ENCODE results near the gene SH3PXD2A.
"Not testable (repeated sequence)": the region's sequence is repeated elsewhere in the genome, so short reads cannot be mapped to it uniquely, and the experiment has no call there.

SH3PXD2A gene

DNA sequence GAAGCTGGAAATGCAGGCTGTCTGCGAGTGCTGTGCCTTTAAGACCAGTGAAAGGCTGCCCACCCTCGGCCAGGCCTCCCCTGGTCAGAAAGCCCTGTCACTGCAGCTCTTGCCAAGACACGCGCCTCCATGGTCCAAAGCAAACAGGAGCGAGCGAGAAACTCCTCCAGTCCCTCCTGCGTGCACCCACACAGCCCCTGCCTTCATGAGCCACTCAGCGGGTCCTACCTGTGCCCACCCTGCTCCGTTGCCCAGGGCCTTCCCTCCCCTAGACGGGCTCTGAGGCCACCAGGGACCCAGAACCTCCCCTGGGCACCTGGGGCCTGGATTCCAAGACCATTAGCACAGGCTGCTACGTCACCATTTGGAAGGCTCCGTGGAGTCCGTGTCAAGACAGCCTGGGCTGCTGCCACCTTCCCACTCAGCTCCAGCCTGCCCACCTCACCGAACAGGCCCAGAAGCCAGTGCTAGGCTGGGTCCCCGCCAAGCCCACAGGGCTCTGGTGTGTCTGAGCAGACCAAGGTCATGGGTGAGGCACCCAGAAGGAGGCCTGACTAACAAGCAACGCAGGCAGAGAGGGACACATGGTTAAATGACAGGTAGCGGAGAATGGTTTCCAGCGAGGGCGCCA, 217.3 kb downstream of the SH3PXD2A start:
- DNase-seq, result no peak

DNA sequence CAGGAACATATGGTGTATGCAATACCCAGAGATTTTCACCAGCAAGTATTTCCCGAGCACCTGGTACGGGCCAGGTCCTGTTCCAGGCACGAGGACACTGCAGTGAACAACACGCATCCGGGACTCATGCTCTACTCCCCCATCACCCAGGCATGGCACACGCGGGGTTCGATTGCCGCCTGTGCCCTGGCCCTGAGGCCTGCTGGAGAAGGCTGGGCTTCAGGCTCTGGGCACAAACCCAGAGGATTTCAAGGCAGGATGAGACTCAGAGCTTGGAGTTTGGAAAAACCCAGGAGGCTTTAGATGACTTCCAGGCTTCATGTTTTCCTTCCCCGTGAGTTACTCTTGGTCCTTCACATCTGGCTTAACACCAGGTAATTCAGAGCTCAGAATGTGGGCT, 218.4 kb downstream of the SH3PXD2A start:
- no peak for DNase-seq

DNA sequence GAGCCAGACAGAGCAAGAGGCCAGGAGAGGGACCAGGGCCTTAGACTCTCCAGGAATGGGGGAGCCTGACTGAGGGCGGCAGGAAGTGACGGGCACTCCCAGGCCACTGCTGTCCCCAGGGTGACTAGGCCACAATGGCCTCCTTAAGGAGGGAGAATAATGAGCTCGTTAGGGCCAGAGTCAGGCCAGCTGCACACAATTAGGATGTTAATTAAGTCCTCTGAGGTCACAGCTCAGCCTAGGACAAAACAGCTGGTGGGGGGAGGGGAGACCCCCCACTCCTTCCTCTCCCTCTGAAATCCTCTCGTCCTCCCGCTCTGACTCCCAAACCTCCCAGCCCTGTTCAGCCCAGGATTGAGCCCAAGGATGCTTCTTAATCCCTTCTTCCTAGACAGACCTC, 218.9 kb downstream of the SH3PXD2A start:
- no peak for DNase-seq

DNA sequence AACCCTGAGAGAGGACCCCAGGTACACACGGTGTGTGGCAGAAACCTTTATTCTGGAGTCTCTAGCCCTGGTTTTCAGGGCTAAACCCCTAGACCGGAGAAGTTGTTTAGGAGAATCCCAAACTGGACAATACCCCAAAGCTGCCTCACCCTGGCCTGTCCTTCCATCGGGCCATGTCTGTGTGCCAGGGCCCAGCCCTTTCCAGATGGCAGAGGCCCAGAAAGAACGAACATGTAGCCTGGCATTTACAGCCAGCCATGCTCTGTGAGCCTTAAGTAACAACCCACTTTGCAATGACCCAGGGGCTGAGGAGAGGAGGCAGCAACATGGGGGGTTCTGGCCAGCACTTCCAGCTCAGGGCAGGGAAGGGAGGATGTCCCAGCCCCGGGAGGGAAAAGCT, 219.8 kb downstream of the SH3PXD2A start:
- no peak for DNase-seq

DNA sequence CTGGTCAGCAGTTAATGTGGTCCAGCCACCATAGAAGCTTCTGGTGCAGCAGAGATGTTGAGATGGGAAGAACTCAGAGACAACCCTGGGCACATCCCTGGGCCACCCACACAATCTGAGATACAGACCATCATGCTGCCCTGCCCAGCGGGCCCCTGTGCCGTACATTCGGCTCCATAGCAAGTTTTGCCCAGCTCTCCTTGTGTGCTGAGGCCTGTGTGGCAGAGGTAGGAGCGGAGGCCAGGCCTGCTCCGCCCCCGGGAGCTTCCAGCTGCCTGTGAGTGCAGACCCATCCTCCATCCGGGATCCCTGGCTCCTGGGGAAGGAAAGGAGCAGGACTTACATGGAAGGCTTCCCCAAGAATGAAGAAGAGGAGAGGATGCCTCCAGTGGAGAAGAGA, 221.5 kb downstream of the SH3PXD2A start:
- no peak for DNase-seq

DNA sequence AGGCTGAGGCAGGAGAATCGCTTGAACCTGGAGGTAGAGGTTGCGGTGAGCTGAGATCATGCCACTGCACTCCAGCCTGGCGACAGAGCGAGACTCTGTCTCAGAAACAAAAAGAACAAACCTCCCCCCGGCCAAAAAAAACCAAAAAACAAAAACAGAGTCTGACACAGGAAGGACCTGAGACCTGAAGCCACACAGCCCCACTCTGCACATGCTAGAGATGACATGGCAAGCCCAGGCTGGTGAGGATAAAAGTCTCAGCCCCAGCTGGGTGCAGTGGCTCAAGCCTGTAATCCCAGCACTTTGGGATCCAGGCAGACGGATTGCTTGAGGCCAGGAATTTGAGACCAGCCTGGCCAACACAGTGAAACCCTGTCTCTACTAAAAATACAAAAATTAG, 222.5 kb downstream of the SH3PXD2A start:
- not testable (repeated sequence) for DNase-seq

DNA sequence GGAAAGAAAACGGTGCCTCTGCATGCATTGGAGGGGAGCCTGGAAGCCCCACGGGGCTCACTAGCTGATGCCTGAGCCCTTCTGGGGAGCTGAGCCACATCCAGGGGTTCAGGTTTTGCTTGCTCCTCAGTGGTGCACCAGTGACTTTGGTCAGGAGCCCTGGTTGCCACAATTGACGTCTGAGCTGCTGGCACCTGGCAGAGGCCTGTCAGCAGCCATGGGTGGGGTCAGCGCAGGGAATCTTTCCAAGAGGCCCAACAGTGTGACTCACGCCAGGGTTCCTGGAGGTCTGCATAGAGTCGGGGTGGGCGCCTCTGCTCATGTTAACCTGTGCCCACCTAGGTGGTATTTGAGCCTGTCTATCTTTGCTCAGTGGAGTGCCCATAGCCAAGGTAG, 223.1 kb downstream of the SH3PXD2A start:
- no peak for DNase-seq

DNA sequence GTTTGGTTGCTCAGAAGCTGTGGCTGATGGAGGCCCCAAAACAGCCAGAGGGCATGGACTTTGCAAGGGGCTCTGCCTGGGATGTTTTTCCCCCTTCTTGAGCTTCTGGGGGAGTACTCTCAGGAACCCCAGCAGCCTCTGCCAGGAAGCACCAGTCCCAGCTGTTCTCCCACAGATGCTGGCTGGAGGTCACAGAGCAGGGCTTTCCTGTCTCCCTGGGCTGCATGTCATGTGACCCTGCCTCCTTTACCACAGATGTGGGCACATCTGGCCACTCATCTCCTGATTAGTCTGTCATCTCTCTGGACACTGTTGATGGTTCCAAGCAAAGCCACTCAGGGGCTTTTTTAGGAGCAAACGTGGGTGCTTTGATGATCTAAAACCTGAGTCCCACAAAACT, 225.2 kb downstream of the SH3PXD2A start:
- DNase-seq, result no peak

DNA sequence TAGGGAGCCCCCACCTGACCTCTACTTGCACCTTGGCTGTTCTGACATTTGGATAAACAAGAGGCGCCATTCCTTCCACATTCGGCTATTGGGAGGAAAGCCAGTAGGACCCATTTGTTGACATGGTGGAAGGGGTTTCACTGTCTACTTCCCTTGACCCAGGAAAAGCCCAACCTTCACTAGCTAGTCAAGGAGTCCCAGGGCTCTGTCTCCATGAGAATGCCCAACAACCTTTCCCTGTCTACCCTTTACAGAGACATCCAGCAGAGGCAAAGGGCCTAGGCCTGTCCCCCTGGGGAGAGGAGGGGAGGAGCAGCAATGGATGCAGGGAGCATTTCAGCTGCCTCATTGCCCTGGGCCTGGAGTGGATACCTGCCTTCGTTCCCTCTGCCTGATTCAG, 225.8 kb downstream of the SH3PXD2A start:
- no peak for DNase-seq

DNA sequence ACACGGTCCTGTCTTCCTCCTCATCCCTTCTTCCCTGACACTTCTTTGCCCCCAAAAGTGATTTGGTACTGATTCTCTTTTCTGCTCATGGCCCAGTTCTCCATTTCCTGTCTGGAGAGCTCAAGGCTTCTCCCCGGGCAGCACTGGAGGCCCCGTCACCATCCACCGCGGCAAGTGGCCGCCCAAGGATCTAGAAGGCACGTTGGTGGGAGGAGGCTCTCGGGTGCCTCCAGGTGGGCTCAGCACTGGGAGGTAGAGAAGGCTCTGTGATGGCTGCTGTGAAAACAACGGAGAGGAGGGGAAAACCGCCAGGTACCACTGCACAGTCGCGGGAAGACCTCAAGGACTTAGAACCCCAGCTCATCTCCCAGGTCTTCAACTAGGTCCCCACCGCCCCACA, 227.5 kb downstream of the SH3PXD2A start:
- DNase-seq, result no peak

DNA sequence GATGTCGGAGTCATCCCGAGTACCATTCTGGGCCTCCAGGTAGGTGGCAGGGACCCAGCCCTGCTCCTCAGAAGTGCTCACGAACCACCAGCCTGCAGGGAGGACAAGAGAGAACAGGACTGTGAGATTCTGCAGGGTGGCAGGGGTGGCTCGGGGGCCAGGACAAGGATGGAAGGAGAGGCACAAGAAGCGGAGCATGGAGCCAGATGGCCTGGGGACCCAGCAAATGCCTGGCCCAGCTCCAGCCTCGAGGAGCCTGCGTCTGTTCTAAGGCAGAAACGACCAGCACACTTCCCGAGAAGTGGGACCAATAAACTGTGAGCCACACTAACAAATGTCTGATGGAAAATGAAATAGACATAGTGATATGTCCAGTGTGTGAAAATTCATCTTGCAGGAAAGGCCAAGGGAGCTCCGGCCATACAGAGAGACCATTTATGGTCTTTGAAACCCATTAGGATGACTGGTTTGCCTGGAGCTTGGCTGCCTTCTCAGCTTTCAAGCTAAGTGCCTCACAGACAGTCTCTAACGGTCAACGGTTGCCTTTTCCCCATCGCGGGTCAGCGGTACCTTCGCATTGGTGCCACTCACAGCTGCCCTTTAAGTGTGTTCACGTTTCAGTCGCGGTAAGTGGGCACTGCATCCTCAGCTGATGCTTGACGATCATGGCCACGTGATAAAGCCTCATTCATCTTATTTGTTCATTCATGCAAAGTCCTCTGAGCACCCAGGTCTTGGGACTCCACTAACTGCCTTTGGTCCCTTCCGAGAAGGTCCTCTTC, 228.1 kb downstream of the SH3PXD2A start:
- no peak for DNase-seq

DNA sequence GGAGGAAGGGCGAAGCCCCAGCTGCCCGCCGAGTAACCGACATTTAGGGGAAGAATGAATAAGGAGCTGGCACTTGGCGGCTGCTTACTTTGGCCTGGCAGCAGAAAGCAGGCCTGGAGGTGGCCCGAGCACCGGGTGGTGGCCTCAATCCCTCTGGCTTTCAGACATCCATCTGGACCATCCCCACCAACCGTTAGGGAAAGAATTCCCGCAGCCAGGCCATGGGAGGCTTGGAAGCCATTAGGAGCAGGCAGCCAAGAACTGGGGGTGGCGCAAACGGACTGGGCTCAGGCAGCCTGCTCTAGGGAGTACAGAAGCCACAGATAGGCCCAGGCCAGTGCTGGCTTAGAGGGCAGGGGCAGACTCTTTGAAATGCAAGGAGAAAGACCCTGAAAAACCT, 229.2 kb downstream of the SH3PXD2A start:
- DNase-seq, result no peak

DNA sequence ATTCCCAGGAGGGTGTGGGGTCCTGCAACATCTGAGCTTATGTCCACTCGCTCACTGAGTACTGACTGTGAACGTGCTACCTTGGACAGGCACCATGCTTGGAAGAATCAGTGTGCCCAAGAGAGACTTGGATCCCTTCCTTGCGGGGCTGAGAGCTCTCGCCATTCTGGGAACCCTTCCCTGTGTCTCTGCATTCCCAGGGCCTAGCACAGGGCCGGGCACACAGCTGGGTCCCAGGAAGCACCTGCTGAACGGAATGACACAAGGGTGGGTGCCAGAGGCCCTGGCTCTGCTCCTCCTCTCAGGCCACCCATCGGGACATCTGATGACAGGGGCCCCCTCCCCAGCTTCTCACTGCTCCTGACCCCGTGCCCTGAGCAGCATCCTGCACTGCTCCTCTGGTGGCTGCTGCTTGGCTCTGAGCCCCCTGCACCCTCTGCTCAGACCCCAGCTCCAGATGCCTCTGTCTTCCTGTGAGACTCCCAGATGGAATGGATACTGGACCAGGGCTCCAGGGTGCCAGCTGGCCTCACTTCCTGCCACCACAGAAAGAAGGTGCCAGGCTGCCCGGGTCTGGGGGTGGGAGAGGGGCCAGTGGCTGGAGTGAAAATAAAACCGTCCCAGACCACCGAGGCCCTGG, 232.3 kb downstream of the SH3PXD2A start:
- no peak for DNase-seq

DNA sequence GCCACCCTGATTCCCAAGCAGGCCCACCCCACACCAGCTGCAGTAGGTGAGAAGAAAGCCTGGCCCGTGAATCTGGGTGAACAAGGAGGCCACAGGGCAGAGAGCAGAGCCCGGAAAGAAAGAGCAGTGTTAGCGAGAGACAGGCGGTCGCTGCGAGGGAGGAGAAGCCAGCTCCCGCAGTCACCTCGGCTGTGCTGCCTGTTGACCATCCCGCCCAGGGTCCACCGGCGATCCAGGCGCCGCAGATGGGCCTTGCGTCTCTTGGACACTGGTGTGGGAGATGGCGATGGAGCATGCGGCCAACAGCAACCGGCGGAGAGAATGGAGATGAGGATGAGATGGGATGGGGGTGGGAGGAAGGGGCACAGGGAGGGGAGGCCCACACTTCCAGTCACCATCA, 233.1 kb downstream of the SH3PXD2A start:
- no peak for DNase-seq

DNA sequence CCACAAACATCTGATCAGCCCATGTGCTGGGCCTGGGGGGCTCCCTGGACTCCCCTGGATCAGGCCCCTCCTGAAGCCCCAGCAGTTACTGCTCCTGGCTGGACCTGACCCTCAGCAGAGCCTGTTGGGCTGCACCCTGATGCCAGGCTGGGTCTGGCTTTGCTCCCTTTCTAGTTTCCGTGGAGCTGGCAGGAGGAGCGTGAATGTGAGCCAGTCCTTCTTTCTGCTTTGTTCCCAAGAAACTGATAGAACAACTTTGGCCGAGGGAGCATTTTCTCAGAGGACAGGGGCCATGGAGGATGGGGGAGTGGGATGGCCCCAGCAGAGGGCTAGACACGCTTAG, 233.6 kb downstream of the SH3PXD2A start:
- no peak for DNase-seq

DNA sequence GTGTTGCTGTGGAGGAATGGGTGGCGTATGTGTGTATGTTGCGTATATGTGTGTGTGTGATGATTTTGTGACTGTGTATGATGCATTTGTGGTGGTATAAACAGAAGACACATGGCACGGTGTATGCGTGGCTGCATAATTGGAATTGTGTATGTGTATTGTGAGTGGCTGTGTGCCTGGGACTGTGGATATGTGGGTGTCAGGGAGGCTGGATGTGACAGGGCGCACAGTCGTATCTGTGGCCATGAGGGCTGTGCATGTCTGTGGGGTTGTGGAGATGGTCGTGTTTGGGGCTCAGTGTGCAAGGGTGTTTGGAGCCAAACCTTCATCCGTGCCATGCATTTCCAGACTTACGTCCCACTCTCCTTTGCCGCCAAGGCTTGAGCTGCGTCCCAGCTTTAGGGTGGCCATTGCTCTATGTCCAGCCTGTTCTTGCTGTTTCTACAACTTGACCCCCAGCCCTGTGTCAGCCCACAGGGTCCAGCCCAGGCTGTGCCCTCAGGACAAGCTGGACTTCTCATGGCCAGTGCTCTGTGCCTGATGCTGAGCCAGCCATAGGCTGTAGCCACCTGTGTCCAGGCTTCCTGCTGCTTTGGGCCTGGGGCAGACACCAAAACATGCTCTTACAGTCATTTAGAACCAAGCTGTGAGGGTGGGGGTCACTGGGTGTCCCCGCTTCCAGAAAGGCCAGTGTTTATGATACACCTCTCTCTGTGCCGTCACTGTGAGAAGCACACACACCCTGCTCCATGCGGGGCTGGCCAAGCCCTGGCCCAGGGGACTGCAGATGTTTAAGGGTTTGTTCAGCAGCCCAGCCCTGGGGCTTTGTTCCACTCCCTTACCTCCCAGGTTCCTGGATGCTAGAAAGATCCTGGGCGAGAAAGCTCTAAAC, 234.2 kb downstream of the SH3PXD2A start:
- no peak for DNase-seq

DNA sequence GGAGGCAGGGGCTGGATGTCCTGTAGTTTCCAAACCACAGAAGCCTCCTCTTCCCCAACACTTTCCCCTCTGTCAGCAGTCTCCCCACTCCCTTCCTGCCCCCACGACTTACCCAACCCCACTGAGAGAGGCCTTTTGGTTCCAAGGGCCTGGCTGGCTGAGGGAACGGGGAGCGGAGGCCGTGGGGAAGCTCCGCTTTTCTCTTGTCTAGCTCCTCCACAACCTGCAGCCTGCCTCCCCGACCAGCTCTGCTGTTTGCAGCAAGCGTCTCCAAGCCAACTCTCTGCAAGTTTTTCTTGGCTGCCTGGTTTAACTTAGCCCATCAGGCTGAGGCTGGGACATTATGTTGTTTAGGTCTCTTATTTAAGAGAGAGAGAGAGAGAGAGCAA, 235.0 kb downstream of the SH3PXD2A start:
- no peak for DNase-seq

DNA sequence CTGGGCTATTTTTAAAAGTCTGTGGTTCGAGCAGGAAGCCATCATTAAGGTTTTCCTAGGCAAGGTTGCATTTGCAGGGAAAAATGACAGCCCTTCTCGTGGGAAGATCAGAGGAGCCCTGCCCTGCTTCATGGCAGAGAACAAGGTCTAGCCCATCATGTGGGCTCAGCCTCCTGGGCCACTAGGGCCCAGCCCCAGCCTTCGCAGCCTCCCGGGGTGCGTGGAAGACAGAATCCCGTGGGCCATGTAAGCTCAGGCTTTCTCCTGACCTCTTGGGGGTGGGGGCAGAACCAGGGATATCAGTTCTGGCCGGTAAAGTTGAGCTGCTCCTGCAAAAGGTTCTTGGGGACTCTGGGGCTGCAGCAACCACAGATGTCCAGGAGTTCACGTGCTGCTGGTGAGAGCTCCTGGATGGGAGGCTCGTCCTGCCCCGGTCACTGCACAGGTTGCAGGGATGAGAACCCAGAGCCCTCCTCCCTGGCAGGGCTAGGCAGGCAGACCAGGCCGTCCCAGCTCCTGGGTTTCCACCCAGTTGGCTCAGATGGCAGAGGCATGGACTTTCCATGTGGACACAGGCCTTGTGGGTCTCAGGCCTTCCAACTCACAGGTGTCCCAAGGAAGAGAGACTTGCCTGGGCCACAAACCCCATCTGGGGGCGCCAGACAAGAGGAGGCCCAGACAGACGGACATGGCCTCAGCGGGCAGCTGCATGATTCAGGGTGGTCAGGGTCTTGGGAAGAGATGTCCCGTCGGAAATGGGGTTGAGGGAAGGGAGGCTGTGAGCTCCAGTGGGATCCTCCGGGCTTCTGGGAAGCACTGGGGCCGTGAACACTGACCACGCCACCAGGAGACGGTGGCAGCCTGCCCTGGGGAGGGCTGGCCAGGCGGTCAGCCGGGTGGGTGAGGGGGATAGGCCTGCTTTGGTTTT, 235.7 kb downstream of the SH3PXD2A start:
- DNase-seq, result no peak

DNA sequence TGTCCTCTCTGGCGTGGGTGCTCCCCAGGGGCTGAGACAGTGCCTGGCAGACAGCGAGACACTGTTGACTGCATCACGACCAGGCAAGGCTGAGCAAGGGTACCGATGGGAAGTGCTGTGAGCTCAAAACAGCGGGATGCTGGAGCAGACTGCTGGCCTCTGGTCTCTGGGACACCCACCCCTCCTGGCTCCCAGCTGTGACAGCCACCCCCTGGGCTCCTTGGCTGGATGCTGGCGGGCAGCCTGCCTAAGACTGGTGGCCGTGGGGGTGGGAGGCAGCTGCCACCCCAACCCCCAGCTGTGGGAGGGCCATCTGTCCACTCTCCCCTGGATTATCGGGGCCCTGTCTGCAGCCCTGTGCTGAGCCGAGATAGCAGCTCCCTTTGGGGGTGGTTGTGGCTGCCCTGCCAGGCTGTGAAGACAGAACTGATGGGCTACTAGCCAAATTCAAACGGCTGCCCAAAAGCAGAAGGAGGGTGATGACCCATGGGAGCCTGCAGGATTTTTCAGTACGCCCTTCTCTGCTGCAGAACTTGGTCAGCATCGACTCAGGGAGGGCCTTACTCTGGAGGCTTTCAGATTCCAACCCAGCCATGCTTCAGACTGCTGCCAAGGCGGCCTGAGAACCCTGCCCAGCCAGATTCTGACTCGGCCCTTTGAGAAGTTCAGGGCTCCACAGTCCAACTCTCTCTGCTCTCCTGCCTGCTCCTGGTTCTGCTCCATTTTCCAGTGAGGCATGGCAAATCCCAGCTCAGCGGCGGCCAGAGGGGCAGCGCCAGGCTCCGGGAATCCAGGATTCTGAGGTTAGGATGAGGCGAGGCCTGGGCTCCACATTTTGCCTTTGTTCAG, 236.6 kb downstream of the SH3PXD2A start:
- no peak for DNase-seq

DNA sequence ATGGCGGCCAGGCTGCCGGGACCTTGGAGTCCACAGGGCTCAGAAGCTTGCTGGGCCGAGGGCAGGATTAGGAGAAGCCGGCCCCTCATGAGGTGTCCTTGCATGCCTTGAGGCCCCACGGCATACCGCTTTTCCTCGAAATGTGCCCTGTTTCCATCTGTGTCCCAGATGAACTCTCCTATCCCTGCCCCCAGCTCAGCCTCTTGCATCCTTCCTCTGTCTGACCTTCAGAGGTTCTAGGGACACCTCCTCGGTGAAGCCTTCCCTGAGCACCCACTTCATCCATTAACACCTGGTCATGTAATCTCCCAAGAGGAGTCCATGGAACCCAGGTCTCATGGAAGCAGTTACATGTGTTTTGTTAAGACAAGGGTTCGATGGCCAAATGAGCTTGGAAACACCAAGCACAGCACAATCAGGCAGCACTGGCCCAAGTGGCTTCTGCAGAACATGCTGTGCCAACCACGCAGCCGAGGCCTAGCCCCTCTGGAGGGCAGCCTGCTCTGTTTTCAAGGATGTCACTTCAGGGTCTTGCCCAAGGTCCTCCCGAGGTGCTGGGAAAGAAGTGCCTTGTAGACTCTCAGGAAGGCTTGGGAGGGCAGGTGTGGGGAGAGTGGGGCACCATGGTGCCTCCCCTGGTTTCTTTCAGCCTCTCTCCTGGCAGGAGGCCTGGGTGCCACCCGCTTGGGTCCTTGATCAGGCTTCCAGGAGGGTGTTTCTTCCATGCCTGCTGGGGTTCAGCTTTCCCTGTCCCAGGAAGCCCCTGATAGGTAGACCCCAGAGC, 237.6 kb downstream of the SH3PXD2A start:
- no peak for DNase-seq
